HG02981 (cell line): ENCODE data around the gene ARF3.
"Not testable (repeated sequence)": the region's sequence is repeated elsewhere in the genome, so short reads cannot be mapped to it uniquely, and the experiment has no call there.

Source experiments
- ATAC-seq: cut with Tn5 transposase; IDR thresholded peaks from one replicate; pipeline ENCODE4 v1.9.1; 2021; ENCODE audit warnings: mild to moderate bottlenecking, moderate library complexity; ENCODE audit not compliant: unreplicated experiment

Gene ARF3

GRCh38 chr12:48933664-48934311 lies 23.5 kb downstream of the ARF3 start:
- ATAC-seq, result no peak

- ATAC-seq, result no peak
Observed at GRCh38 chr12:48932878-48933277, 24.4 kb downstream of the ARF3 start.

GRCh38 chr12:48930475-48930874 lies 26.8 kb downstream of the ARF3 start:
- ATAC-seq, result no peak

- ATAC-seq, result no peak
Observed at GRCh38 chr12:48929551-48929950, 27.7 kb downstream of the ARF3 start.

- no peak for ATAC-seq
Observed at GRCh38 chr12:48927261-48927660, 30.0 kb downstream of the ARF3 start.

GRCh38 chr12:48925304-48926011 lies 31.8 kb downstream of the ARF3 start, which contains the start of gene FKBP11:
FKBP11 (minus strand) TSS chr12:48925492; CDS start chr12:48925428, 64 bp downstream.
- peak; percentile 62 for ATAC-seq

- ATAC-seq, result peak; percentile 90
Observed at GRCh38 chr12:48924617-48925303, 32.5 kb downstream of the ARF3 start.

- ATAC-seq, result no peak
Observed at GRCh38 chr12:48923117-48923516, 34.2 kb downstream of the ARF3 start.

- ATAC-seq, result no peak
Observed at GRCh38 chr12:48917857-48918537, 39.3 kb downstream of the ARF3 start.

GRCh38 chr12:48910196-48910595 lies 47.1 kb downstream of the ARF3 start:
- ATAC-seq, result no peak

GRCh38 chr12:48909698-48910097 lies 47.6 kb downstream of the ARF3 start:
- ATAC-seq, result not testable (repeated sequence)

GRCh38 chr12:48907245-48907644 lies 50.0 kb downstream of the ARF3 start:
- no peak for ATAC-seq

- peak; percentile 94 for ATAC-seq
Observed at GRCh38 chr12:48903982-48904411, 53.3 kb downstream of the ARF3 start.

- ATAC-seq, result no peak
Observed at GRCh38 chr12:48903363-48903981, 53.8 kb downstream of the ARF3 start.

GRCh38 chr12:48901278-48901677 lies 56.0 kb downstream of the ARF3 start:
- no peak for ATAC-seq

- no peak for ATAC-seq
Observed at GRCh38 chr12:48899651-48900050, 57.6 kb downstream of the ARF3 start.

- ATAC-seq, result no peak
Observed at GRCh38 chr12:48894271-48894670, 63.0 kb downstream of the ARF3 start.

- no peak for ATAC-seq
Observed at GRCh38 chr12:48890657-48891418, 66.4 kb downstream of the ARF3 start.

GRCh38 chr12:48889679-48890078 lies 67.6 kb downstream of the ARF3 start:
- no peak for ATAC-seq
